HepG2 (cell line): ENCODE results near the gene CHRNB2. TPM values are rescaled to one million over a fixed set of nuclear protein-coding genes. Genes with fewer than 3 reads are reported as not detected.
A peak's percentile ranks its signal among the peaks of the same experiment; 100 is the strongest.

Experiments used
- CEBPG ChIP-seq: IDR thresholded peaks from 2 replicates; pipeline ENCODE4 v1.6.1; 2016
- CREB1 ChIP-seq, 2 experiments: fragments of 450-650 bp in 1 of 2; IDR thresholded peaks; 2 replicates each; pipeline ENCODE4 v1.6.1; 2016 to 2017; ENCODE audit warnings: control low read depth in 1 of 2, mild to moderate bottlenecking in 1 of 2, missing compliant biosample characterization in 1 of 2, missing genetic modification characterization in 1 of 2
- ISL2 ChIP-seq: sonication (generic); formaldehyde crosslinking; IDR thresholded peaks from 2 replicates; pipeline ENCODE4 v1.5.0; 2020; ENCODE audit warnings: missing genetic modification reagents
- PRDM15 ChIP-seq: sonication (generic); formaldehyde crosslinking; IDR thresholded peaks from 2 replicates; pipeline ENCODE4 v1.4.0; 2020; ENCODE audit warnings: missing genetic modification reagents
- RCOR2 ChIP-seq: IDR thresholded peaks from 2 replicates; pipeline ENCODE4 v1.6.1; 2016; ENCODE audit warnings: missing biosample characterization, missing genetic modification reagents
- SCMH1 ChIP-seq: sonication (generic); formaldehyde crosslinking; IDR thresholded peaks from 2 replicates; pipeline ENCODE4 v1.9.0; 2021; ENCODE audit warnings: missing genetic modification reagents, mild to moderate bottlenecking, borderline replicate concordance
- SNAPC2 ChIP-seq: sonication (generic); formaldehyde crosslinking; IDR thresholded peaks from 2 replicates; pipeline ENCODE4 v1.8.1; 2022; ENCODE audit warnings: mild to moderate bottlenecking, missing genetic modification reagents
- SP4 ChIP-seq: sonication (generic); formaldehyde crosslinking; IDR thresholded peaks from 2 replicates; pipeline ENCODE4 v1.8.1; 2023; ENCODE audit warnings: mild to moderate bottlenecking, missing genetic modification reagents
- TBX3 ChIP-seq: fragments of 450-650 bp; IDR thresholded peaks from 2 replicates; pipeline ENCODE4 v1.6.1; 2017; ENCODE audit warnings: antibody characterized with exemption, mild to moderate bottlenecking, inconsistent platforms, borderline replicate concordance
- ZNF235 ChIP-seq: sonication (generic); formaldehyde crosslinking; IDR thresholded peaks from 2 replicates; pipeline ENCODE4 v1.8.1; 2023; ENCODE audit warnings: mild to moderate bottlenecking, missing genetic modification reagents, borderline replicate concordance
- ZNF547 ChIP-seq: sonication (generic); formaldehyde crosslinking; IDR thresholded peaks from 2 replicates; pipeline ENCODE4 v1.5.1; 2020; ENCODE audit warnings: mild to moderate bottlenecking, missing genetic modification reagents
- ZNF580 ChIP-seq: IDR thresholded peaks from 2 replicates; pipeline ENCODE4 v1.6.1; 2016; ENCODE audit warnings: low read depth, borderline replicate concordance
- ZNF674 ChIP-seq: sonication (generic); formaldehyde crosslinking; IDR thresholded peaks from 2 replicates; pipeline ENCODE4 v1.5.0; 2020; ENCODE audit warnings: low read depth, mild to moderate bottlenecking, missing genetic modification reagents
- ZNF782 ChIP-seq: sonication (generic); formaldehyde crosslinking; IDR thresholded peaks from 2 replicates; pipeline ENCODE4 v1.4.0; 2020; ENCODE audit warnings: missing genetic modification reagents, mild to moderate bottlenecking, borderline replicate concordance
- ZXDC ChIP-seq: sonication (generic); formaldehyde crosslinking; IDR thresholded peaks from 2 replicates; pipeline ENCODE4 v1.5.0; 2020; ENCODE audit warnings: mild to moderate bottlenecking, missing genetic modification reagents
- polyA plus RNA-seq, 8 experiments: library from polyadenylated mRNA; depleted of rRNA in 3 of 8; stranded (reverse) in 7 of 8; unstranded in 1 of 8; fragments of >200 nt; fragmentation: Illumina TruSeq in 4 of 8; extraction: Trizol in 4 of 8; gene quantifications; 2 replicates each; pipeline versions ENCODE4 v1.2.1 to v1.2.3, GENCODE V29; 2011 to 2016; ENCODE audit warnings: low read depth in 4 of 8, missing spikeins in 1 of 8, mixed read lengths in 1 of 8; ENCODE audit not compliant: insufficient read depth in 1 of 8
- total RNA-seq, 5 experiments: library from RNA; depleted of rRNA; stranded (reverse); fragments of >200 nt; fragmentation: Illumina TruSeq; extraction: Trizol; gene quantifications; 2 replicates each; pipeline ENCODE4 v1.2.3, GENCODE V29; 2016; ENCODE audit warnings: low read depth in 1 of 5
- TF ChIP-seq, protein P1 (sequence below): sonication (generic); formaldehyde crosslinking; IDR thresholded peaks from 2 replicates; pipeline ENCODE4 v1.9.0; 2021; ENCODE audit warnings: missing genetic modification reagents, borderline replicate concordance
- TF ChIP-seq, protein P2 (sequence below): sonication (generic); formaldehyde crosslinking; IDR thresholded peaks from 2 replicates; pipeline ENCODE4 v1.5.1; 2020; ENCODE audit warnings: missing genetic modification reagents, mild to moderate bottlenecking, borderline replicate concordance

CHRNB2 gene
- total and polyA plus RNA-seq, 2 of the 13 experiments (the other 11 are each of a cell fraction or from before 2014, with no cell fraction given) = 0.03 to 0.07 TPM

GRCh38 chr1:154607609-154608396 is 40.2 kb downstream of the CHRNB2 start, which contains the start of gene ADAR (continued):
- TF ChIP-seq SP4 (CRISPR knock-in tag) (peak; percentile 68; the same call in 1 of the 2 replicates), ZNF674 (no peak), CREB1 (IDR thresholded peaks at IDR 0.05) (no peak), CREB1 (CRISPR knock-in tag; IDR thresholded peaks at IDR 0.05) (no peak), CEBPG (CRISPR knock-in tag) (peak; percentile 87), ISL2 (CRISPR knock-in tag) (no peak), ZNF547 (CRISPR knock-in tag) (peak; percentile 51), ZXDC (0 out of 2 replicates have a peak, but pooled peaks have one; percentile 34), SCMH1 (no peak), PRDM15 (CRISPR knock-in tag) (no peak), ZNF580 (CRISPR knock-in tag) (no peak; the same call in 1 of the 2 replicates), SNAPC2 (CRISPR knock-in tag) (no peak; the same call in 1 of the 2 replicates), ZNF235 (CRISPR knock-in tag) (no peak), RCOR2 (CRISPR knock-in tag) (no peak), ZNF782 (CRISPR knock-in tag) (0 out of 2 replicates have a peak, but pooled peaks have one; percentile 40), TBX3 (no peak)
- TF ChIP-seq, protein P1, sequence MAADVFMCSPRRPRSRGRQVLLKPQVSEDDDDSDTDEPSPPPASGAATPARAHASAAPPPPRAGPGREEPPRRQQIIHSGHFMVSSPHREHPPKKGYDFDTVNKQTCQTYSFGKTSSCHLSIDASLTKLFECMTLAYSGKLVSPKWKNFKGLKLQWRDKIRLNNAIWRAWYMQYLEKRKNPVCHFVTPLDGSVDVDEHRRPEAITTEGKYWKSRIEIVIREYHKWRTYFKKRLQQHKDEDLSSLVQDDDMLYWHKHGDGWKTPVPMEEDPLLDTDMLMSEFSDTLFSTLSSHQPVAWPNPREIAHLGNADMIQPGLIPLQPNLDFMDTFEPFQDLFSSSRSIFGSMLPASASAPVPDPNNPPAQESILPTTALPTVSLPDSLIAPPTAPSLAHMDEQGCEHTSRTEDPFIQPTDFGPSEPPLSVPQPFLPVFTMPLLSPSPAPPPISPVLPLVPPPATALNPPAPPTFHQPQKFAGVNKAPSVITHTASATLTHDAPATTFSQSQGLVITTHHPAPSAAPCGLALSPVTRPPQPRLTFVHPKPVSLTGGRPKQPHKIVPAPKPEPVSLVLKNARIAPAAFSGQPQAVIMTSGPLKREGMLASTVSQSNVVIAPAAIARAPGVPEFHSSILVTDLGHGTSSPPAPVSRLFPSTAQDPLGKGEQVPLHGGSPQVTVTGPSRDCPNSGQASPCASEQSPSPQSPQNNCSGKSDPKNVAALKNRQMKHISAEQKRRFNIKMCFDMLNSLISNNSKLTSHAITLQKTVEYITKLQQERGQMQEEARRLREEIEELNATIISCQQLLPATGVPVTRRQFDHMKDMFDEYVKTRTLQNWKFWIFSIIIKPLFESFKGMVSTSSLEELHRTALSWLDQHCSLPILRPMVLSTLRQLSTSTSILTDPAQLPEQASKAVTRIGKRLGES = no peak
- TF ChIP-seq, protein P2, sequence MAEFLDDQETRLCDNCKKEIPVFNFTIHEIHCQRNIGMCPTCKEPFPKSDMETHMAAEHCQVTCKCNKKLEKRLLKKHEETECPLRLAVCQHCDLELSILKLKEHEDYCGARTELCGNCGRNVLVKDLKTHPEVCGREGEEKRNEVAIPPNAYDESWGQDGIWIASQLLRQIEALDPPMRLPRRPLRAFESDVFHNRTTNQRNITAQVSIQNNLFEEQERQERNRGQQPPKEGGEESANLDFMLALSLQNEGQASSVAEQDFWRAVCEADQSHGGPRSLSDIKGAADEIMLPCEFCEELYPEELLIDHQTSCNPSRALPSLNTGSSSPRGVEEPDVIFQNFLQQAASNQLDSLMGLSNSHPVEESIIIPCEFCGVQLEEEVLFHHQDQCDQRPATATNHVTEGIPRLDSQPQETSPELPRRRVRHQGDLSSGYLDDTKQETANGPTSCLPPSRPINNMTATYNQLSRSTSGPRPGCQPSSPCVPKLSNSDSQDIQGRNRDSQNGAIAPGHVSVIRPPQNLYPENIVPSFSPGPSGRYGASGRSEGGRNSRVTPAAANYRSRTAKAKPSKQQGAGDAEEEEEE = no peak
